Esophagus muscularis mucosa (tissue), 3 donors: ENCODE measurements around the gene CPA5.

ENCODE experiments used
- POLR2A ChIP-seq: fragments of 450-650 bp; IDR thresholded peaks from one replicate; pipeline ENCODE4 v1.6.1; 2017; ENCODE audit warnings: antibody characterized with exemption, moderate library complexity, mild to moderate bottlenecking, low read depth
- POLR2AphosphoS5 ChIP-seq, 2 donors: sonication (generic); formaldehyde crosslinking; IDR thresholded peaks; one replicate each; pipeline ENCODE4 v1.6.1; 2017; ENCODE audit warnings: antibody characterized with exemption in 2 of 2
- TF ChIP-seq, protein P1 (sequence below), 3 experiments: fragments of 200-600 bp in 2 of 3; fragments of 450-650 bp in 1 of 3; sonication (generic) in 2 of 3; IDR thresholded peaks; one replicate each; pipeline ENCODE4 v1.5.1; 2017 to 2019; ENCODE audit warnings: antibody characterized with exemption in 3 of 3, mild to moderate bottlenecking in 2 of 3, moderate library complexity in 1 of 3

DNA sequence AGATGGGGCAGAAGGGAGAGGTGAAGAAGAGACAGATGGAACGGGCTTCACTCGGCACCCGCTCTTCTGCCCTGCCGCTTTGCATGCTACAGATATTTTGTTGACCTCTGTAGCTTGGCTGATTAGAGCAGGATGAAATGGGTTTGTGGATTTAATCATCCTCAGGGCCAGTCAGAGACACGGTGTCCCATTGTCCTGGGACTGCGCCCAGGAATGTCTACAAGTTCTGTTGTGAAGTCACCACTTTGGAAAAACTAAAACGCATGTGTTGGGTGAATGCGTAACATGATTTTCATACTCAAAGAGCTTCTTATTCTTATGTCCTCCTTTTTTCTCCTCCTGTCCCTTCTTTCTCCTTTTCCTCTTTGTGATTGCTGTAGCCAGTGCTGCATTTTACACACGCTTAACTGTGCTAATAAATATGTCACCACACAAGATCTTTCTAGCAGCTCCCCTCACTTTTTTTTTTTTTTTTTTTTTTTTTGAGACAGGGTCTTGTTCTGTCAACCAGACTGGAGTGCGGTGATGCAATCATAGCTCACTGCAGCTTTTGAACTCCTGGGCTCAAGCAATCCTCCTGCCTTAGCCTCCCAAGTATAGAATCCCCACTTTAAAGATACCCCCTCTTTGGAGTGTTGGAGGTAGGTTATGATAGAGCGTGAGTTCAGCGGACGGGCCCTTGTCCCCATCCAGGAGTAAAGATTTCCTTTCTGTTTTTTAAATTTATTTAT lies 48.2 kb upstream of the CPA5 start:
- TF ChIP-seq POLR2AphosphoS5 (IDR thresholded peaks at IDR 0.05) (no peak), POLR2A (no peak)
- TF ChIP-seq, protein P1, sequence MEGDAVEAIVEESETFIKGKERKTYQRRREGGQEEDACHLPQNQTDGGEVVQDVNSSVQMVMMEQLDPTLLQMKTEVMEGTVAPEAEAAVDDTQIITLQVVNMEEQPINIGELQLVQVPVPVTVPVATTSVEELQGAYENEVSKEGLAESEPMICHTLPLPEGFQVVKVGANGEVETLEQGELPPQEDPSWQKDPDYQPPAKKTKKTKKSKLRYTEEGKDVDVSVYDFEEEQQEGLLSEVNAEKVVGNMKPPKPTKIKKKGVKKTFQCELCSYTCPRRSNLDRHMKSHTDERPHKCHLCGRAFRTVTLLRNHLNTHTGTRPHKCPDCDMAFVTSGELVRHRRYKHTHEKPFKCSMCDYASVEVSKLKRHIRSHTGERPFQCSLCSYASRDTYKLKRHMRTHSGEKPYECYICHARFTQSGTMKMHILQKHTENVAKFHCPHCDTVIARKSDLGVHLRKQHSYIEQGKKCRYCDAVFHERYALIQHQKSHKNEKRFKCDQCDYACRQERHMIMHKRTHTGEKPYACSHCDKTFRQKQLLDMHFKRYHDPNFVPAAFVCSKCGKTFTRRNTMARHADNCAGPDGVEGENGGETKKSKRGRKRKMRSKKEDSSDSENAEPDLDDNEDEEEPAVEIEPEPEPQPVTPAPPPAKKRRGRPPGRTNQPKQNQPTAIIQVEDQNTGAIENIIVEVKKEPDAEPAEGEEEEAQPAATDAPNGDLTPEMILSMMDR (IDR thresholded peaks at IDR 0.05), result no peak
